Measurements from ENCODE around the gene TMEM223.
"Not testable (repeated sequence)": the region's sequence is repeated elsewhere in the genome, so short reads cannot be mapped to it uniquely, and the experiment has no call there.

TMEM223 gene

DNA sequence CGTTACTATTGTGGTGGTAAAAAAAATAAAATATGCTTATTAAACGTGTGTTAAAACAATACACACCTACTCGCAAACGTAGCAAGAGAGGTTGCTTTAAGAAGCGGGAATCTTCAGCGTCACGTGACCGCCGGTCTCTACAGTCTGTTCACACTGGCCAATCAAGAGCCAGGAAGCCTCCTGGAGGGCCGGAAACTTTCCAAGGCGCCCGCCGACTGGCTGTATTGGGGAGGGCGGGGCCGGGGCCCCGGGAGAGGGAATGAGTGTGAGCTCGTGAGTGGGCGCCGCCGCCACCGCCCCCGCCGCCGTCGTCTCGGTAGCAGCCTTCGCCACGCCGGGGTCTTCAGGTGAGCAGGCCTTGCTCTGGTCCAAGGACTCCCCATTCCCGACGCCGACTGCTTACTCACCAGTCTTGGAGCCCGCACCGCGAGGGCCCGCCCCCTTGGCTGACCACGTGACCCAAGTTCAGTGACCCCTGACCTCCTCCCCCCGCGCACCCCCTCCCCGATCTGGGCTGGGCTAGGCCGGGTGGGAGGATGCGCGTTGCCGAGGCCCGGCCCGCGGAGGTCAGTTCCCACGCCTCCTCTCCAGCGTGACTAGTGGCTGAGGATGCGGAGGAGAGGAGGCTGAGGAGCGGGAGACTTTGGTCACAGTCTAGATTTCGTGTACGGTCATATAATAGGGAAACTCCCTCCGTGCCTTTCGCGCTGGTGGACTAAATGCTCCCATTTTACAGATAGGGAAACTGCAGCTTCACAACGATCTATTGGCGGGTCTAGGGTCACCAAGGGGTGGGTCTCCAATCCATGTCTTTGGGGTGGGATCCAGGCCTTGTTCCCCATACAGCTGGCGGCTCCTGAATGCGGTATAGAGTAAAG, 20.4 kb downstream of the TMEM223 start, which contains the start of gene TAF6L:
Gene TAF6L, plus strand, starts transcription at position 253 of the 878 bp plus-strand sequence. CDS start 4,388 bp downstream, outside the sequence.
- no peaks in the 10 kb centered on the region for H3K27me3 ChIP-seq (replicated peaks; ENCODE audit: insufficient read depth, low read length)
- no peaks in the 10 kb centered on the region for H3K9me2 ChIP-seq (replicated peaks; ENCODE audit: insufficient read depth, low read length)
- no peaks in the 10 kb centered on the region for H3K36me3 ChIP-seq (replicated peaks; ENCODE audit: insufficient read depth, low read length)
- peak within 1 kb of the TSS; percentile 87 for H2AFZ ChIP-seq (ENCODE audit: low read length)
- H3K9ac ChIP-seq (ENCODE audit: low read length), result peak within 1 kb of the TSS; percentile 71
- H3K27ac ChIP-seq (ENCODE audit: low read length), result peak within 1 kb of the TSS; percentile 72
- no peak for TF ChIP-seq EZH2phosphoT487 (IDR thresholded peaks at IDR 0.05; ENCODE audit: low read length)
- no peak for TF ChIP-seq CTCF (IDR thresholded peaks at IDR 0.05; ENCODE audit: low read length)
- TF ChIP-seq EZH2 (optimal IDR thresholded peaks at IDR 0.05; ENCODE audit: low read depth, low read length), result no peak
- H4K20me1 ChIP-seq (ENCODE audit: insufficient read depth, low read length), result no peaks in the 10 kb centered on the region
- peaks cover 17% of the 10 kb centered on the region for H3F3A ChIP-seq (ENCODE audit: insufficient read depth, low read length)
- H3K4me2 ChIP-seq (ENCODE audit: low read depth, low read length), result peak within 1 kb of the TSS; percentile 95
- H3K4me3 ChIP-seq (ENCODE audit: low read length), result peak within 1 kb of the TSS; percentile 81
- no peaks in the 10 kb centered on the region for H3K9me3 ChIP-seq (replicated peaks; ENCODE audit: insufficient read depth, low read length)
- DNase-seq, result peak; percentile 97
- peaks cover 10% of the 10 kb centered on the region for H3K4me1 ChIP-seq (ENCODE audit: low read length)
- H3K79me2 ChIP-seq (ENCODE audit: low read length), result peaks cover 31% of the 10 kb centered on the region

DNA sequence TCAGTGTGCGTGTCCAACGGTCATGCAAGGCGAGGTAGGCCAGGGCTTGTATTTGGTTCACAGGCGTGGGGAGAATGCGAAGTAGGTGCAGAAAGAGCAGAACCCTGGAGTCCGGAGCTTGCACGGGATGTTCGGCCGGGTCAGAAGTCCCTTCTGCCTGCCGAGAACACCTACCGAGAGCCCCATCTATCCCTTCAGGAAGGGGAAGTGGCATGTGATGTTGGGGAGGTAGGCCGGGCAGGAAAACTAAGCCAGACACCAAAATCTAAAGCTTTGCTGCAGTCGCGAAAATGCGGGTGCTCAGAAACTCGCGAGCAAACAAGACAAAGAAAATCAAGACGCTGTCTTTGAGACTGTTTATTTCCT, 21.0 kb downstream of the TMEM223 start:
- Histone ChIP-seq H4K20me1 (ENCODE audit: insufficient read depth, low read length) (no peaks in the 10 kb centered on the region), H3K9me3 (replicated peaks; ENCODE audit: insufficient read depth, low read length) (no peaks in the 10 kb centered on the region), H3K4me2 (ENCODE audit: low read depth, low read length) (peak overlapping the region; percentile 95), H3K27ac (ENCODE audit: low read length) (peak overlapping the region; percentile 72), H3K9me2 (replicated peaks; ENCODE audit: insufficient read depth, low read length) (no peaks in the 10 kb centered on the region), H3K9ac (ENCODE audit: low read length) (peak overlapping the region; percentile 71), H3K36me3 (replicated peaks; ENCODE audit: insufficient read depth, low read length) (no peaks in the 10 kb centered on the region), H3F3A (ENCODE audit: insufficient read depth, low read length) (peaks cover 17% of the 10 kb centered on the region), H3K27me3 (replicated peaks; ENCODE audit: insufficient read depth, low read length) (no peaks in the 10 kb centered on the region), H3K79me2 (ENCODE audit: low read length) (peaks cover 31% of the 10 kb centered on the region), H3K4me3 (ENCODE audit: low read length) (peak overlapping the region; percentile 81), H3K4me1 (ENCODE audit: low read length) (peaks cover 10% of the 10 kb centered on the region), H2AFZ (ENCODE audit: low read length) (peak overlapping the region; percentile 87)
- TF ChIP-seq EZH2 (optimal IDR thresholded peaks at IDR 0.05; ENCODE audit: low read depth, low read length) (no peak), EZH2phosphoT487 (IDR thresholded peaks at IDR 0.05; ENCODE audit: low read length) (no peak), CTCF (IDR thresholded peaks at IDR 0.05; ENCODE audit: low read length) (no peak)
- DNase-seq, result no peak

GRCh38 chr11:62760867-62761227, 31.0 kb downstream of the TMEM223 start:
- H3K4me1 ChIP-seq (ENCODE audit: low read length); H3K9me2 ChIP-seq (replicated peaks; ENCODE audit: insufficient read depth, low read length); H3K27me3 ChIP-seq (replicated peaks; ENCODE audit: insufficient read depth, low read length); DNase-seq; H3K27ac ChIP-seq (ENCODE audit: low read length); H3F3A ChIP-seq (ENCODE audit: insufficient read depth, low read length); H3K9me3 ChIP-seq (replicated peaks; ENCODE audit: insufficient read depth, low read length); H4K20me1 ChIP-seq (ENCODE audit: insufficient read depth, low read length); H3K36me3 ChIP-seq (replicated peaks; ENCODE audit: insufficient read depth, low read length); H3K9ac ChIP-seq (ENCODE audit: low read length): not testable (repeated sequence)
- Histone ChIP-seq H2AFZ (ENCODE audit: low read length) (peak overlapping the region; percentile 53; the same call in 1 of the 2 replicates), H3K4me3 (ENCODE audit: low read length) (peak overlapping the region; percentile 99; the same call in 1 of the 2 replicates), H3K4me2 (ENCODE audit: low read depth, low read length) (peak overlapping the region; percentile 24; the same call in 1 of the 2 replicates), H3K79me2 (ENCODE audit: low read length) (peaks cover 15% of the 10 kb centered on the region)
